HCT116 (cell line): ENCODE results near the gene C9orf50. TPM values are rescaled to one million over a fixed set of nuclear protein-coding genes. Genes with fewer than 3 reads are reported as not detected.

Source experiments
- ATAC-seq: fragments of 200-7000 bp; cut with Tn5 transposase; 2 replicates; pipeline ENCODE4 v1.9.1; 2020; ENCODE audit warnings: mild to moderate bottlenecking, moderate library complexity
- BruUV-seq: library from RNA; stranded (reverse); fragments of 400-500 nt; replicated peaks from 2 replicates; lab custom pipeline; 2021; lab: Mats Ljungman, UMichigan
- CTCF ChIA-PET: fragments of 300-600 bp; sonication (Branson Sonifier 250); formaldehyde crosslinking; loops from one replicate; lab custom pipeline; 2021; ENCODE audit warnings: antibody characterized with exemption; lab: Charles Lee
- POLR2A ChIA-PET: fragments of 300-600, 350-600 bp; sonication (Branson Sonifier 250); formaldehyde crosslinking; loops from one replicate; lab custom pipeline; 2021; ENCODE audit warnings: antibody characterized with exemption; lab: Charles Lee
- RAD21 ChIA-PET, 2 experiments: fragments of 300-600 bp; sonication (Branson Sonifier 250); formaldehyde crosslinking; loops; one replicate each; lab custom pipeline; 2023; ENCODE audit warnings: low total read pairs in 2 of 2; ENCODE audit not compliant: uncharacterized antibody in 2 of 2, unreplicated experiment in 2 of 2, low non-redundant PET in 1 of 2; lab: Charles Lee
- DNase-seq: peaks from one replicate; pipeline ENCODE4 v3.0.0-alpha.2; 2010; ENCODE audit warnings: low read depth, low spot score
- H2AFZ ChIP-seq: fragments of 200-600 bp; shearing (Covaris generic), sonication (generic); 2 replicates; pipeline ENCODE4 v1.6.1; 2017; ENCODE audit warnings: low read depth, mixed run types, mixed read lengths, antibody characterized with exemption, low read length; ENCODE audit not compliant: poor library complexity, severe bottlenecking
- H3K27ac ChIP-seq: 2 replicates; pipeline ENCODE4 v1.5.1; 2012; ENCODE audit warnings: low read depth, low read length
- H3K27me3 ChIP-seq: fragments of 200-600 bp; sonication (generic); 2 replicates; pipeline ENCODE4 v1.6.1; 2016; ENCODE audit warnings: mixed run types, low read length, mixed read lengths; ENCODE audit not compliant: insufficient read depth
- H3K36me3 ChIP-seq, 2 experiments: fragments of 200-500 bp in 1 of 2; fragments of 200-600 bp in 1 of 2; sonication (Bioruptor generic) in 1 of 2; sonication (generic) in 1 of 2; 2 replicates each; pipeline versions ENCODE4 v1.5.1 to v1.6.1; 2014 to 2016; ENCODE audit warnings: low read length in 2 of 2, inconsistent platforms in 1 of 2, mixed read lengths in 1 of 2, mixed run types in 1 of 2; ENCODE audit not compliant: insufficient read depth in 2 of 2, control insufficient read depth in 1 of 2
- H3K4me1 ChIP-seq, 2 experiments: fragments of 200-600 bp in 1 of 2; sonication (generic) in 1 of 2; 2 replicates each; pipeline versions ENCODE4 v1.5.1 to v1.6.1; 2012 to 2017; ENCODE audit warnings: low read length in 2 of 2, inconsistent platforms in 1 of 2, mild to moderate bottlenecking in 1 of 2, mixed read lengths in 1 of 2, mixed run types in 1 of 2, moderate library complexity in 1 of 2; ENCODE audit not compliant: insufficient read depth in 2 of 2, control insufficient read depth in 1 of 2
- H3K4me2 ChIP-seq: fragments of 200-600 bp; sonication (generic); 2 replicates; pipeline ENCODE4 v1.6.1; 2017; ENCODE audit warnings: mixed run types, low read length, mixed read lengths
- H3K4me3 ChIP-seq, 2 experiments: fragments of 200-600 bp in 1 of 2; sonication (generic) in 1 of 2; replicated peaks in 1 of 2; 2 replicates each; pipeline ENCODE4 v1.5.1; 2011 to 2016; ENCODE audit warnings: low read length in 2 of 2, control low read depth in 1 of 2, low read depth in 1 of 2, mild to moderate bottlenecking in 1 of 2, mixed read lengths in 1 of 2, mixed run types in 1 of 2
- H3K79me2 ChIP-seq: fragments of 200-600 bp; sonication (generic); 2 replicates; pipeline ENCODE4 v1.6.1; 2017; ENCODE audit warnings: mild to moderate bottlenecking, mixed run types, low read length, moderate library complexity, mixed read lengths; ENCODE audit not compliant: insufficient read depth
- H3K9ac ChIP-seq: fragments of 200-600 bp; sonication (generic); 2 replicates; pipeline ENCODE4 v1.6.1; 2016; ENCODE audit warnings: low read length, mixed read lengths
- H3K9me2 ChIP-seq: fragments of 200-600 bp; sonication (generic), shearing (Covaris generic); 2 replicates; pipeline ENCODE4 v1.6.1; 2017; ENCODE audit warnings: mixed run types, mild to moderate bottlenecking, moderate library complexity; ENCODE audit not compliant: insufficient read depth
- H3K9me3 ChIP-seq, 2 experiments: fragments of 200-500 bp in 1 of 2; fragments of 200-600 bp in 1 of 2; sonication (Bioruptor generic) in 1 of 2; sonication (generic) in 1 of 2; 2 replicates each; pipeline ENCODE4 v1.6.1; 2014 to 2017; ENCODE audit warnings: low read length in 2 of 2, mixed read lengths in 2 of 2, inconsistent platforms in 1 of 2, low read depth in 1 of 2, mild to moderate bottlenecking in 1 of 2, mixed run types in 1 of 2, moderate library complexity in 1 of 2; ENCODE audit not compliant: control insufficient read depth in 1 of 2, insufficient read depth in 1 of 2
- H4K20me1 ChIP-seq: fragments of 200-600 bp; sonication (generic), shearing (Covaris generic); 2 replicates; pipeline ENCODE4 v1.6.1; 2017; ENCODE audit warnings: mixed run types, mild to moderate bottlenecking, moderate library complexity; ENCODE audit not compliant: insufficient read depth
- CEBPB ChIP-seq: IDR thresholded peaks from 2 replicates; pipeline ENCODE4 v1.6.1; 2012; ENCODE audit warnings: low read depth
- ELF1 ChIP-seq: IDR thresholded peaks from 2 replicates; pipeline ENCODE4 v1.6.1; 2012; ENCODE audit warnings: low read depth, borderline replicate concordance
- EZH2 ChIP-seq: fragments of 200-600 bp; sonication (generic); IDR thresholded peaks from 2 replicates; pipeline ENCODE4 v1.6.1; 2017; ENCODE audit warnings: antibody characterized with exemption, mixed run types
- POLR2AphosphoS5 ChIP-seq: IDR thresholded peaks from 2 replicates; pipeline ENCODE4 v1.6.1; 2011; ENCODE audit warnings: mild to moderate bottlenecking, low read depth, low read length, moderate library complexity
- YY1 ChIP-seq: IDR thresholded peaks from 2 replicates; pipeline ENCODE4 v1.6.1; 2011; ENCODE audit warnings: low read length, low read depth, moderate library complexity, mild to moderate bottlenecking; ENCODE audit not compliant: insufficient replicate concordance; ENCODE audit errors: extremely low read depth
- ZFX ChIP-seq: fragments of 450-650 bp; IDR thresholded peaks from 2 replicates; pipeline ENCODE4 v1.6.1; 2017
- ZNF274 ChIP-seq: fragments of 200-500 bp; sonication (Bioruptor generic); IDR thresholded peaks from 2 replicates; pipeline ENCODE4 v1.6.1; 2014; ENCODE audit warnings: mild to moderate bottlenecking, low read depth, low read length, inconsistent platforms
- intact Hi-C: fragments of 100-400 bp; cut with micrococcal nuclease; formaldehyde crosslinking; loops from 2 replicates; pipeline ENCODE4 v1.10.0; 2022
- total RNA-seq: library from RNA; stranded (reverse); gene quantifications from one replicate; pipeline ENCODE4 v1.2.1, GENCODE V29; 2021; ENCODE audit not compliant: unreplicated experiment
- TF ChIP-seq, protein P1 (sequence below): IDR thresholded peaks from 2 replicates; pipeline ENCODE4 v1.6.1; 2012; ENCODE audit warnings: low read depth

C9orf50 gene
- total RNA-seq, 1 experiment from 2014 or later: not detected

DNA sequence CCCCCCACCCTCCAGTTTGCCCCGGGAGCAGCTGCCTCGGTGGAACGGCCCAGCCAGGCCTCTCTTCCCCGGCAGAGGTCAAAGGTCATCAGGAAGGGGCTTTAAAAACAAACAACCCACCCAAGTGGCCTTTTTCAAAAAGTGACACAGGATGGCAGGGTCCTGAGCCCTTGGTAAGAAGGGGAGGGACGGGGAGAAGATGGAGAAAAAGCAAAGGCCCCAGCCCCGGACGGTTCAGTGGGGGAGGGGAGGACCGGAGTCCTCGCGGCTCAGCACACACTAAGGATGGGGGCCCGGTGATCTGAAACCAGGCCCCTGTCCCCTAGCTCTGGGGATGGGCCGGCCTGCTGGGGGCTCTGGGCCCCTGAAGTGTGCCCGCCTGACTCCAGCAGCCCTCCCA lies 45.7 kb upstream of the C9orf50 start (continued):
- TF ChIP-seq, protein P1, sequence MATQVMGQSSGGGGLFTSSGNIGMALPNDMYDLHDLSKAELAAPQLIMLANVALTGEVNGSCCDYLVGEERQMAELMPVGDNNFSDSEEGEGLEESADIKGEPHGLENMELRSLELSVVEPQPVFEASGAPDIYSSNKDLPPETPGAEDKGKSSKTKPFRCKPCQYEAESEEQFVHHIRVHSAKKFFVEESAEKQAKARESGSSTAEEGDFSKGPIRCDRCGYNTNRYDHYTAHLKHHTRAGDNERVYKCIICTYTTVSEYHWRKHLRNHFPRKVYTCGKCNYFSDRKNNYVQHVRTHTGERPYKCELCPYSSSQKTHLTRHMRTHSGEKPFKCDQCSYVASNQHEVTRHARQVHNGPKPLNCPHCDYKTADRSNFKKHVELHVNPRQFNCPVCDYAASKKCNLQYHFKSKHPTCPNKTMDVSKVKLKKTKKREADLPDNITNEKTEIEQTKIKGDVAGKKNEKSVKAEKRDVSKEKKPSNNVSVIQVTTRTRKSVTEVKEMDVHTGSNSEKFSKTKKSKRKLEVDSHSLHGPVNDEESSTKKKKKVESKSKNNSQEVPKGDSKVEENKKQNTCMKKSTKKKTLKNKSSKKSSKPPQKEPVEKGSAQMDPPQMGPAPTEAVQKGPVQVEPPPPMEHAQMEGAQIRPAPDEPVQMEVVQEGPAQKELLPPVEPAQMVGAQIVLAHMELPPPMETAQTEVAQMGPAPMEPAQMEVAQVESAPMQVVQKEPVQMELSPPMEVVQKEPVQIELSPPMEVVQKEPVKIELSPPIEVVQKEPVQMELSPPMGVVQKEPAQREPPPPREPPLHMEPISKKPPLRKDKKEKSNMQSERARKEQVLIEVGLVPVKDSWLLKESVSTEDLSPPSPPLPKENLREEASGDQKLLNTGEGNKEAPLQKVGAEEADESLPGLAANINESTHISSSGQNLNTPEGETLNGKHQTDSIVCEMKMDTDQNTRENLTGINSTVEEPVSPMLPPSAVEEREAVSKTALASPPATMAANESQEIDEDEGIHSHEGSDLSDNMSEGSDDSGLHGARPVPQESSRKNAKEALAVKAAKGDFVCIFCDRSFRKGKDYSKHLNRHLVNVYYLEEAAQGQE: no peak
- TF ChIP-seq ELF1 (no peak), POLR2AphosphoS5 (no peak), YY1 (no peak), ZNF274 (no peak)
- TF ChIP-seq, all 23 proteins: peak for 0

DNA sequence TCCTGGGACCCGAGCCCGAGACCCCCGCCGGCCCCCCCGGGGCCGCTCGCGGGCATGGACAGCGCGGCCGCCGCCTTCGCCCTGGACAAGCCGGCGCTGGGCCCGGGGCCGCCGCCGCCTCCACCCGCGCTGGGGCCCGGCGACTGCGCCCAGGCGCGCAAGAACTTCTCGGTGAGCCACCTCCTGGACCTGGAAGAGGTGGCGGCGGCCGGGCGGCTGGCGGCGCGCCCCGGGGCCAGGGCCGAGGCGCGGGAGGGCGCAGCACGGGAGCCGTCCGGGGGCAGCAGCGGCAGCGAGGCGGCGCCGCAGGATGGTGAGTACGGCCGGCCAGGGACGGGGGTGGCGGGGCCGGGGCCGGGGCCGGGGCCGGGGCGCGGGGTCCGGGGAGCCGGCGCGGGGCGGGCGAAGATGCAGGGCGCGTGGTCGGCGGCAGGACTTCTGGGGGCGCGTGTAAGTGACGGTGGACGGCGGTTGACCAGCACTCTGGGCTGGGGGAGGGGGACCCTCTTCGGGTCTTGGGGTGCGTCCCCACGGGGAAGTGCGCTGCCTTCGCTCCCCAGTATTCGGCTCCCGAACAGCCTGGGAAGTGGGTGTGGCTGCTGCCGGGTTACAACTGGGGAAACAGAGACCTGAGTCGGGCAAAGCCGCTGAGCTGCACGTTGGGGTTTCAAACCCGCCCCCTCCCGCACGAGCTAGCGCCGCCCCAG lies 45.1 kb upstream of the C9orf50 start:
- ATAC-seq (peak; percentile 51), DNase-seq (no peak)
- TF ChIP-seq ZFX (peak; percentile 73), EZH2 (no peak), CEBPB (no peak)
- peaks cover 10% of the 10 kb centered on the region; the same call in 1 of the 2 replicates for H3K79me2 ChIP-seq
- H4K20me1 ChIP-seq: no peaks in the 10 kb centered on the region
- CTCF ChIA-PET: no interaction called here
- no peaks in the 10 kb centered on the region for H3K9me3 ChIP-seq
- no peaks in the 10 kb centered on the region for H3K36me3 ChIP-seq
- H3K4me2 ChIP-seq: peak overlapping the region; percentile 97
- peak overlapping the region; percentile 70 to 71 for H3K4me3 ChIP-seq
- H2AFZ ChIP-seq: no peak overlapping the region
- no TSS peak for BruUV-seq
- H3K9ac ChIP-seq: peak overlapping the region; percentile 71
- POLR2A ChIA-PET: no interaction called here
- intact Hi-C loops: no loop called here
- peaks cover 15 to 27% of the 10 kb centered on the region in 2 experiments for H3K4me1 ChIP-seq
- H3K27me3 ChIP-seq: no peaks in the 10 kb centered on the region
- H3K27ac ChIP-seq: peak overlapping the region; percentile 76; the same call in 1 of the 2 replicates
- no peaks in the 10 kb centered on the region for H3K9me2 ChIP-seq
- RAD21 ChIA-PET: no interaction called here
